B cell (primary cell): ENCODE results near the gene UROS. TPM values are rescaled to one million over a fixed set of nuclear protein-coding genes. Genes with fewer than 3 reads are reported as not detected.

ENCODE experiments used
- ATAC-seq: fragments of 200-7000 bp; cut with Tn5 transposase; one replicate; pipeline ENCODE4 v1.10.0; 2021; ENCODE audit warnings: low read depth, mild to moderate bottlenecking, moderate number of reproducible peaks, moderate library complexity
- CTCF ChIA-PET: fragments of 350-600 bp; sonication (Branson Sonifier 250); formaldehyde crosslinking; loops from one replicate; lab custom pipeline; 2021; ENCODE audit warnings: antibody characterized with exemption, inconsistent platforms; lab: Charles Lee
- POLR2A ChIA-PET: fragments of 350-600 bp; sonication (Branson Sonifier 250); formaldehyde crosslinking; loops from one replicate; lab custom pipeline; 2021; ENCODE audit warnings: antibody characterized with exemption; lab: Charles Lee
- DNase-seq: peaks from one replicate; pipeline ENCODE4 v3.0.0; 2013
- H2AFZ ChIP-seq: 2 replicates; pipeline ENCODE4 v1.6.1; 2012; ENCODE audit warnings: mild to moderate bottlenecking, low read depth, low read length; ENCODE audit not compliant: insufficient read depth, poor library complexity, severe bottlenecking
- H3K27ac ChIP-seq, 2 donors: 1 replicate in 1 of 2; 2 replicates in 1 of 2; pipeline ENCODE4 v1.5.1; 2012 to 2013; ENCODE audit warnings: low read length in 2 of 2, mild to moderate bottlenecking in 2 of 2, moderate library complexity in 1 of 2
- H3K27me3 ChIP-seq, 4 experiments: fragments of 200-600 bp in 1 of 4; sonication (generic) in 1 of 4; replicated peaks in 1 of 4; 1 replicate in 2 of 4; 2 replicates in 2 of 4; pipeline versions ENCODE4 v1.6.1 to v1.7.0; 2013 to 2016; ENCODE audit warnings: low read length in 3 of 4, mild to moderate bottlenecking in 2 of 4, mixed read lengths in 1 of 4, moderate library complexity in 1 of 4; ENCODE audit not compliant: insufficient read depth in 4 of 4, control insufficient read depth in 3 of 4; ENCODE audit errors: control extremely low read depth in 1 of 4
- H3K36me3 ChIP-seq, 2 experiments: replicated peaks in 1 of 2; 1 replicate in 1 of 2; 2 replicates in 1 of 2; pipeline versions ENCODE4 v1.6.1 to v1.7.1; 2013; ENCODE audit warnings: low read length in 1 of 2; ENCODE audit not compliant: insufficient read depth in 2 of 2, control insufficient read depth in 1 of 2; ENCODE audit errors: control extremely low read depth in 1 of 2, extremely low read depth in 1 of 2
- H3K4me1 ChIP-seq, 2 donors: fragments of 200-600 bp in 1 of 2; sonication (generic) in 1 of 2; 1 replicate in 1 of 2; 2 replicates in 1 of 2; pipeline versions ENCODE4 v1.5.1 to v1.6.1; 2013 to 2017; ENCODE audit warnings: low read length in 2 of 2; ENCODE audit not compliant: control insufficient read depth in 2 of 2, insufficient read depth in 2 of 2
- H3K4me2 ChIP-seq: replicated peaks from 2 replicates; pipeline ENCODE3; 2012; ENCODE audit warnings: mild to moderate bottlenecking, low read depth, low read length; ENCODE audit not compliant: poor library complexity, severe bottlenecking
- H3K4me3 ChIP-seq, 5 experiments: fragments of 200-600 bp in 1 of 5; sonication (generic) in 1 of 5; 1 replicate in 3 of 5; 2 replicates in 2 of 5; pipeline versions ENCODE4 v1.5.1 to v1.7.0; 2011 to 2016; ENCODE audit warnings: low read length in 4 of 5, mild to moderate bottlenecking in 4 of 5, low read depth in 2 of 5, control low read depth in 1 of 5, moderate library complexity in 1 of 5; ENCODE audit not compliant: insufficient read depth in 1 of 5; ENCODE audit errors: control extremely low read depth in 1 of 5, extremely low read depth in 1 of 5
- H3K79me2 ChIP-seq: fragments of 200-600 bp; sonication (generic); one replicate; pipeline ENCODE4 v1.6.0; 2016; ENCODE audit warnings: low read length; ENCODE audit not compliant: control insufficient read depth, insufficient read depth
- H3K9ac ChIP-seq: fragments of 200-600 bp; sonication (generic); 2 replicates; pipeline ENCODE4 v1.6.1; 2017; ENCODE audit warnings: mild to moderate bottlenecking, low read length, moderate library complexity
- H3K9me3 ChIP-seq, 3 donors: one replicate each; pipeline versions ENCODE4 v1.6.1 to v1.7.1; 2013; ENCODE audit warnings: low read length in 2 of 3; ENCODE audit not compliant: control insufficient read depth in 2 of 3, insufficient read depth in 1 of 3; ENCODE audit errors: control extremely low read depth in 1 of 3
- H4K20me1 ChIP-seq: 2 replicates; pipeline ENCODE4 v1.6.0; 2012; ENCODE audit warnings: mild to moderate bottlenecking, low read length; ENCODE audit not compliant: insufficient read depth, control insufficient read depth, poor library complexity, severe bottlenecking
- H3K27ac Mint-ChIP-seq: one replicate; pipeline ENCODE4 v1.8.0; 2021; ENCODE audit warnings: mixed read lengths
- H3K27me3 Mint-ChIP-seq: one replicate; pipeline ENCODE4 v1.8.0; 2021; ENCODE audit warnings: mixed read lengths
- H3K4me1 Mint-ChIP-seq: one replicate; pipeline ENCODE4 v1.8.0; 2021; ENCODE audit warnings: mixed read lengths
- H3K4me3 Mint-ChIP-seq: one replicate; pipeline ENCODE4 v1.8.0; 2021; ENCODE audit warnings: mixed read lengths
- H3K9me3 Mint-ChIP-seq: one replicate; pipeline ENCODE4 v1.8.0; 2022; ENCODE audit warnings: mixed read lengths; ENCODE audit not compliant: insufficient read depth
- CTCF ChIP-seq: fragments of 200-600 bp; IDR thresholded peaks from one replicate; pipeline ENCODE4 v1.8.0; 2022; ENCODE audit warnings: antibody characterized with exemption, mild to moderate bottlenecking
- EZH2 ChIP-seq: IDR thresholded peaks from 2 replicates; pipeline ENCODE4 v1.6.1; 2012; ENCODE audit warnings: borderline replicate concordance, low read depth, mild to moderate bottlenecking, moderate library complexity, low read length; ENCODE audit not compliant: insufficient read depth, poor library complexity, severe bottlenecking
- WGBS: methylation state at CpG from one replicate; pipeline ENCODE4 v1.1.5; 2013; ENCODE audit warnings: missing lambda C conversion rate; ENCODE audit not compliant: insufficient coverage; 5-methylcytosine and 5-hydroxymethylcytosine counted together
- intact Hi-C: fragments of 100-400 bp; cut with micrococcal nuclease; formaldehyde crosslinking; loops from one replicate; pipeline ENCODE4 v1.10.0; 2022
- polyA plus RNA-seq: library from polyadenylated mRNA; depleted of rRNA; stranded (reverse); fragments of >200 nt; gene quantifications from 2 replicates; pipeline ENCODE4 v1.2.3, GENCODE V29; 2012
- total RNA-seq, 2 donors: library from RNA; stranded (reverse); fragments of 120-200 nt in 1 of 2; gene quantifications; 1 replicate in 1 of 2; 2 replicates in 1 of 2; pipeline versions ENCODE4 v1.2.3 to v1.2.4, GENCODE V29; 2013 to 2022

The UROS gene
- total and polyA plus RNA-seq, 2 donors (not counting 1 experiment from before 2014, with no cell fraction given), result 28.3 to 37.1 TPM

- Histone ChIP-seq H3K9me3 (no peaks in the 10 kb centered on the region), H3K27me3 (no peaks in the 10 kb centered on the region), H3K9ac (no peak overlapping the region), H3K27ac (no peak overlapping the region), H3K36me3 (no peaks in the 10 kb centered on the region), H4K20me1 (no peaks in the 10 kb centered on the region), H3K4me2 (no peak overlapping the region), H3K4me1 (no peaks in the 10 kb centered on the region), H3K79me2 (no peaks in the 10 kb centered on the region), H2AFZ (no peak overlapping the region), H3K4me3 (no peak overlapping the region)
- Mint-ChIP-seq H3K4me1 (no peaks in the 10 kb centered on the region), H3K27me3 (peaks cover 4% of the 10 kb centered on the region), H3K4me3 (no peak overlapping the region), H3K9me3 (no peaks in the 10 kb centered on the region), H3K27ac (no peak overlapping the region)
- no CpG with 5 or more reads among the region's 5 CpGs for WGBS
- POLR2A ChIA-PET, result no interaction called here
- intact Hi-C loops, result no loop called here
- CTCF ChIA-PET, result no interaction called here
- DNase-seq, result no peak
- no peak for ATAC-seq
- no peak for TF ChIP-seq CTCF
- no peak for TF ChIP-seq EZH2
These were observed 44.5 kb downstream of the UROS start for GRCh38 chr10:125778556-125778955.

DNA sequence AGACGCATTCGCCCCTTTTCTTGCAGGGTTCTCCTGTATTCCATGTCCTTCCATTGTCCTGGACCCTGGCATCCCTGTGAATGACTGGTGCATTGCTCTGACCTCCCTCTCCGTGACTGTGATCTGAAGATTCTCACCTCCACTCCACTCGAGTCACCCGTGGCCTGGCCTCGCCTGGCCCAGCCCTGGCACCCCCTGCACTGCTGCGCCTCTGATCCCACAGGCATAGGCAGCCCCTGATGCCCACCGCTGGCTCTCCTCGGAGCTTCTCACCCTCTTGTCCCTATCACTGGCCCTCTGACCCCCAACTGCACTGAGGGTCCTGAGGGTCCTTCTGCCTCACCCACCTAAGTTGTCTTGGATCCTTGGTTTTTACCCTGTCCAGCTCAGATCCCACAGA, 45.3 kb downstream of the UROS start:
- Histone ChIP-seq H3K9me3 (no peaks in the 10 kb centered on the region), H3K27ac (no peak overlapping the region), H3K4me2 (no peak overlapping the region), H3K27me3 (no peaks in the 10 kb centered on the region), H2AFZ (no peak overlapping the region), H3K4me1 (no peaks in the 10 kb centered on the region), H3K36me3 (no peaks in the 10 kb centered on the region), H3K4me3 (no peak overlapping the region), H4K20me1 (no peaks in the 10 kb centered on the region), H3K79me2 (no peaks in the 10 kb centered on the region), H3K9ac (no peak overlapping the region)
- Mint-ChIP-seq H3K9me3 (no peaks in the 10 kb centered on the region), H3K27ac (no peak overlapping the region), H3K4me3 (no peak overlapping the region), H3K27me3 (peaks cover 4% of the 10 kb centered on the region), H3K4me1 (no peaks in the 10 kb centered on the region)
- ChIA-PET POLR2A (no interaction called here), CTCF (no interaction called here)
- 92% methylated on average over 9 of the region's 9 CpGs for WGBS
- DNase-seq, result no peak
- TF ChIP-seq EZH2, result no peak
- no peak for TF ChIP-seq CTCF
- ATAC-seq, result no peak
- intact Hi-C loops, result no loop called here
